HEK293 (cell line): ENCODE results near the gene ANXA8.

Experiments
- MZF1 ChIP-seq: fragments of 450-650 bp; formaldehyde crosslinking; IDR thresholded peaks from 2 replicates; pipeline ENCODE4 v1.5.1; 2017; ENCODE audit warnings: missing biosample characterization, missing genetic modification characterization, borderline replicate concordance
- ZNF626 ChIP-seq: fragments of 450-650 bp; sonication (Bioruptor Pico); formaldehyde crosslinking; IDR thresholded peaks from 2 replicates; pipeline ENCODE4 v1.5.1; 2018; ENCODE audit warnings: missing biosample characterization, missing genetic modification characterization, inconsistent platforms
- TF ChIP-seq, protein P1 (sequence below): fragments of 450-650 bp; formaldehyde crosslinking; IDR thresholded peaks from 2 replicates; pipeline ENCODE4 v1.5.1; 2016; ENCODE audit warnings: missing biosample characterization, missing genetic modification characterization

DNA sequence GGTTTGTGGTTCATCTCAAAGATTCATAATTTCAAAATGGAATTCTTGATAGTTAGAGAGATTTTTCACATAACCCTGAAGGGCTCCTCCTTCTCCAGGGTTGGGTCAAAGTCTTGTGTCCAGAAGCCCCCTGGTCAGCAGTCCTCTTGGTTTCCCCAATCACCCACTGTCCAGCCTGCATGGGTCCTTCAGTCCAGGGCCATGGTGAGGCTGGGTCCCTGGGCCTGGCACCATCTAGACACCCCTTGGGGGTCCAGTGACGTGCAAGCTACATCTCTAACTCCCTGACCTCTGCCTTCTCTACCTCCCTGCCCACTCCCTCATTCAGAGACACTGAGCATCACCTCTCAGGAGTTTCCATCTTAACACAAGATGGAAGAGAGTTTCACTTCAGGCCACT lies 26.1 kb downstream of the ANXA8 start:
- TF ChIP-seq ZNF626 (tag by site-specific recombination) (no peak), MZF1 (tag by site-specific recombination) (no peak)
- TF ChIP-seq, protein P1, sequence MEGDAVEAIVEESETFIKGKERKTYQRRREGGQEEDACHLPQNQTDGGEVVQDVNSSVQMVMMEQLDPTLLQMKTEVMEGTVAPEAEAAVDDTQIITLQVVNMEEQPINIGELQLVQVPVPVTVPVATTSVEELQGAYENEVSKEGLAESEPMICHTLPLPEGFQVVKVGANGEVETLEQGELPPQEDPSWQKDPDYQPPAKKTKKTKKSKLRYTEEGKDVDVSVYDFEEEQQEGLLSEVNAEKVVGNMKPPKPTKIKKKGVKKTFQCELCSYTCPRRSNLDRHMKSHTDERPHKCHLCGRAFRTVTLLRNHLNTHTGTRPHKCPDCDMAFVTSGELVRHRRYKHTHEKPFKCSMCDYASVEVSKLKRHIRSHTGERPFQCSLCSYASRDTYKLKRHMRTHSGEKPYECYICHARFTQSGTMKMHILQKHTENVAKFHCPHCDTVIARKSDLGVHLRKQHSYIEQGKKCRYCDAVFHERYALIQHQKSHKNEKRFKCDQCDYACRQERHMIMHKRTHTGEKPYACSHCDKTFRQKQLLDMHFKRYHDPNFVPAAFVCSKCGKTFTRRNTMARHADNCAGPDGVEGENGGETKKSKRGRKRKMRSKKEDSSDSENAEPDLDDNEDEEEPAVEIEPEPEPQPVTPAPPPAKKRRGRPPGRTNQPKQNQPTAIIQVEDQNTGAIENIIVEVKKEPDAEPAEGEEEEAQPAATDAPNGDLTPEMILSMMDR = no peak
